Testis (tissue), 3 donors: ENCODE measurements around the gene CATSPERD. TPM values are rescaled to one million over a fixed set of nuclear protein-coding genes. Genes with fewer than 3 reads are reported as not detected.

ENCODE experiments used
- DNase-seq: peaks from one replicate; pipeline ENCODE4 v3.0.0-alpha.2; 2019
- H3K27ac ChIP-seq, 2 donors: fragments of 200-600 bp; sonication (generic); one replicate each; pipeline ENCODE4 v1.5.1; 2019
- H3K27me3 ChIP-seq: fragments of 200-600 bp; sonication (generic); one replicate; pipeline ENCODE4 v1.5.1; 2019
- H3K36me3 ChIP-seq: fragments of 200-600 bp; sonication (generic); one replicate; pipeline ENCODE4 v1.5.1; 2017; ENCODE audit warnings: low read depth; ENCODE audit errors: missing control alignments
- H3K4me1 ChIP-seq: fragments of 200-600 bp; sonication (generic); one replicate; pipeline ENCODE4 v1.5.1; 2019
- H3K4me3 ChIP-seq, 2 donors: fragments of 200-600 bp; sonication (generic); one replicate each; pipeline ENCODE4 v1.5.1; 2017 to 2019
- H3K9me3 ChIP-seq: fragments of 200-600 bp; sonication (generic); one replicate; pipeline ENCODE4 v1.5.1; 2017
- POLR2A ChIP-seq: fragments of 450-650 bp; IDR thresholded peaks from one replicate; pipeline ENCODE4 v1.6.1; 2017; ENCODE audit warnings: antibody characterized with exemption, mild to moderate bottlenecking, moderate library complexity
- WGBS, 2 donors: methylation state at CpG; one replicate each; pipeline ENCODE4 v1.1.5; 2018; 5-methylcytosine and 5-hydroxymethylcytosine counted together
- intact Hi-C: fragments of 100-400 bp; cut with DNase I; formaldehyde crosslinking; loops from one replicate; pipeline ENCODE4 v1.15.1; 2023; ENCODE audit warnings: low total_unique reads
- polyA plus RNA-seq: library from polyadenylated mRNA; stranded (reverse); fragments of 350-450 nt; fragmentation: Illumina TruSeq; extraction: RNeasy Lipid Tissue Mini Kit (QIAGEN cat#74804); gene quantifications from one replicate; pipeline ENCODE4 v1.2.3, GENCODE V29; 2014; ENCODE audit warnings: low read depth, low replicate concordance; ENCODE audit not compliant: insufficient read depth
- total RNA-seq, 2 donors: library from RNA; depleted of rRNA; stranded (reverse); fragments of >200 nt; gene quantifications; one replicate each; pipeline ENCODE4 v1.2.3, GENCODE V29; 2016
- TF ChIP-seq, protein P1 (sequence below), 3 experiments: fragments of 450-650 bp in 2 of 3; fragments of 200-600 bp in 1 of 3; sonication (generic) in 1 of 3; IDR thresholded peaks; one replicate each; pipeline ENCODE4 v1.5.1; 2016 to 2019; ENCODE audit warnings: antibody characterized with exemption in 3 of 3, mild to moderate bottlenecking in 2 of 3, moderate library complexity in 1 of 3

Gene CATSPERD
- total and polyA plus RNA-seq, 3 donors from 2014 or later: 6.1 to 31.3 (median 9.3) TPM

DNA sequence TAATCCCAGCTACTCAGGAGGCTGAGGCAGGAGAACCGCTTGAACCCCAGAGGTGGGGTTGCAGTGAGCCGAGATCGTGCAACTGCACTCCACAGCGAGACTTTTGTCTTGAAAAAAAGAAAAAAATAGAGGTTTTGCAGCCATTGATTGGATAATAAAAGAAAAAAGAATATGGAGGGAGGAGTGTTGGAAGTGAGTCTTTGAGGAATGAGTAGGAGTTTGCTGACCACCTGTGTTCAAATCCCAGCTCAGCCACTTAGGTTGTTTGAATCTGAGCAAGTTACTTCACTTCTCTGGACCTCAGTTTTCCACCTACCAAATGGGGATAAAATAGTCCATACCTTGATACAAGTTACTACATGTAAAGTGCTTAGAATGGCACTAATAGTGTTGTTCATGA lies 90.7 kb downstream of the CATSPERD start:
- no peak for TF ChIP-seq POLR2A
- TF ChIP-seq, protein P1, sequence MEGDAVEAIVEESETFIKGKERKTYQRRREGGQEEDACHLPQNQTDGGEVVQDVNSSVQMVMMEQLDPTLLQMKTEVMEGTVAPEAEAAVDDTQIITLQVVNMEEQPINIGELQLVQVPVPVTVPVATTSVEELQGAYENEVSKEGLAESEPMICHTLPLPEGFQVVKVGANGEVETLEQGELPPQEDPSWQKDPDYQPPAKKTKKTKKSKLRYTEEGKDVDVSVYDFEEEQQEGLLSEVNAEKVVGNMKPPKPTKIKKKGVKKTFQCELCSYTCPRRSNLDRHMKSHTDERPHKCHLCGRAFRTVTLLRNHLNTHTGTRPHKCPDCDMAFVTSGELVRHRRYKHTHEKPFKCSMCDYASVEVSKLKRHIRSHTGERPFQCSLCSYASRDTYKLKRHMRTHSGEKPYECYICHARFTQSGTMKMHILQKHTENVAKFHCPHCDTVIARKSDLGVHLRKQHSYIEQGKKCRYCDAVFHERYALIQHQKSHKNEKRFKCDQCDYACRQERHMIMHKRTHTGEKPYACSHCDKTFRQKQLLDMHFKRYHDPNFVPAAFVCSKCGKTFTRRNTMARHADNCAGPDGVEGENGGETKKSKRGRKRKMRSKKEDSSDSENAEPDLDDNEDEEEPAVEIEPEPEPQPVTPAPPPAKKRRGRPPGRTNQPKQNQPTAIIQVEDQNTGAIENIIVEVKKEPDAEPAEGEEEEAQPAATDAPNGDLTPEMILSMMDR (IDR thresholded peaks at IDR 0.05): no peak
- no peaks in the 10 kb centered on the region for H3K9me3 ChIP-seq

DNA sequence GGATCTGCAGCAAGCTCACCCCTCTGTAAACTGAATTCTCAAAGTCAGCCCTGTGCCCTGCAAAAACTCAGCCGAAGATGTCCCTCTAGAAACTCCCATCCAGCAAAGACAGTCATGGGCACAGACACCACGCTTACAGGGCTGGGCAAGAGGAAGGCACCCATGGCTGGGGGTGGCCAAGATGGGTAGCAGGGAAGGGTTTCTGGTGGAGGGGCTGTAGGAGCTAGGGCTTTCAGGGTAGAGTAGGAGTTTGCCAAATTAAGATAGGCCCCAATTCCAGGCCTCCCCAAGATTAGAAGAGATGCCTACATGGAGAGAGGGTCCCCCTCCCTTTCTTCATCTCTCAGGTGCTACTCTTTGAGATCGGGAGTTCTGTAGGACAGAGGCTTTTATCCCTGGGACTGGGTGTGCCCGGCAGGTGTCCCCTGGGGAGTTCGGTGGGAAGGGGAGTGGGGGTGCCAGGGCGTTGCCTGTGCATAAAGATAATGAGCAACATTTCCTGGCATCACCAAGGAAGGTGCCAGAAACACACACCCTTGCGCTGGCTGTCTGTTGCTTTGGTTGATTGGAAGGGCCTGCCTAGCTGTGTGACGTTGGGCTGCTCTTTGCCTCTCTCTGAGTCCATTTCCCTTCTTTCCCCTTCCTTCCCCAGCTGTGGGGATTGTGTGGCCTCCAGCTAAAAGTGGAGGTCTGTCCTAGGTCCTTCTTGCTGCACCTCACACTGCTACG lies 93.8 kb downstream of the CATSPERD start:
- Histone ChIP-seq H3K9me3 (no peaks in the 10 kb centered on the region), H3K4me3 (no peak overlapping the region), H3K27me3 (no peaks in the 10 kb centered on the region), H3K4me1 (no peaks in the 10 kb centered on the region), H3K36me3 (no peaks in the 10 kb centered on the region), H3K27ac (no peak overlapping the region)
- DNase-seq: no peak
- intact Hi-C loops: no loop called here
- no peak for TF ChIP-seq POLR2A
- TF ChIP-seq, protein P1 (IDR thresholded peaks at IDR 0.05): no peak
- WGBS, 2 donors: 72 to 73% methylated on average over 9 of the region's 9 CpGs

More for the DNA sequence above, 90.7 kb downstream of the CATSPERD start:
- 87 to 95% methylated on average over 4 of the region's 4 CpGs for WGBS, 2 donors
- no peak for DNase-seq
- no peaks in the 10 kb centered on the region for H3K27me3 ChIP-seq
- H3K4me1 ChIP-seq: no peaks in the 10 kb centered on the region
- no peak overlapping the region for H3K27ac ChIP-seq
- H3K36me3 ChIP-seq: no peaks in the 10 kb centered on the region
- intact Hi-C loops: no loop called here
- no peak overlapping the region for H3K4me3 ChIP-seq

DNA sequence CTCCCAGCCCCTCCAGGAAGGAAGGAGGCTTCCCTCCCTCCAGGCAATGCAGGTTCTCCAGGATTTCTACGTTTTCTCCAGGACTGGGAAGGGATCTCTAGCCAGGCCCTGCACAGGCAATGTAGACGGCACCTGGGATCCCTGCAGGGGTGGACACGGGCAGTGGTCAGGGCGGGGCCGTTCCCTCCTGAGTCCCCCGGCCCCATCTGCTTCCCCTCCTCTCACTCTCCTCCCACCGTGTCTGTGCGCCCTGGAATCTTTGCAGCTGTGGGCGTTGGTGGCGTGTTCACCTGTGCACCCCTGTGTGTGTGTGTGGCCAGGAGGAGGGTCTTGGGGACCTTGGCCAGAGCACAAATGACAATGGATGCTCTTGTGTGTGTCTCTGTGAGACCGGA lies 94.4 kb downstream of the CATSPERD start:
- TF ChIP-seq, protein P1 (IDR thresholded peaks at IDR 0.05): no peak
- TF ChIP-seq POLR2A: no peak
- Histone ChIP-seq H3K9me3 (no peaks in the 10 kb centered on the region), H3K27ac (no peak overlapping the region), H3K4me3 (no peak overlapping the region), H3K4me1 (no peaks in the 10 kb centered on the region), H3K36me3 (no peaks in the 10 kb centered on the region), H3K27me3 (no peaks in the 10 kb centered on the region)
- WGBS, 2 donors: 53 to 58% methylated on average over 11 of the region's 11 CpGs
- DNase-seq: no peak
- intact Hi-C loops: no loop called here

DNA sequence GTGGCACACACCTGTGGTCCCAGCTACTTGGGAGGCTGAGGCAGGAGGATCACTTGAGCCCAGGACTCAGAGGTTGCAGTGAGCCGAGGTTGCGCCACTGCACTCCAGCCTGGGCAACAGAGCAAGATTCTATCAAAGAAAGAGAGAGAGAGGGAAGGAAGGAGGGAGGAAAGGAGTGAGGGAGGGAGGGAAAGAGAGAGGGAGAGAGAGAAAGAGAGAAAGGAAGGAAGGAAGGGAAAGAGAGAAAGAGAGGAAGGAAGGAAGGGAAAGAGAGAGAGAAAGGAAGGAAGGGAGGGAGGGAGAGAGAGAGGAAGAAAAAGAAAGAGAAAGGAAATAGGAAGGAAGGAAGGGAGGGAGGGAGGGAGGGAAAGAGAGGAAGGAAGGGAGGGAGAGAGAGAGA lies 96.8 kb downstream of the CATSPERD start:
- Histone ChIP-seq H3K9me3 (no peaks in the 10 kb centered on the region), H3K27ac (no peak overlapping the region), H3K27me3 (no peaks in the 10 kb centered on the region), H3K4me1 (no peaks in the 10 kb centered on the region), H3K4me3 (no peak overlapping the region), H3K36me3 (no peaks in the 10 kb centered on the region)
- DNase-seq: no peak
- intact Hi-C loops: no loop called here
- WGBS, 2 donors: 85 to 90% methylated on average over 2 of the region's 2 CpGs
- TF ChIP-seq, protein P1 (IDR thresholded peaks at IDR 0.05): no peak
- no peak for TF ChIP-seq POLR2A

DNA sequence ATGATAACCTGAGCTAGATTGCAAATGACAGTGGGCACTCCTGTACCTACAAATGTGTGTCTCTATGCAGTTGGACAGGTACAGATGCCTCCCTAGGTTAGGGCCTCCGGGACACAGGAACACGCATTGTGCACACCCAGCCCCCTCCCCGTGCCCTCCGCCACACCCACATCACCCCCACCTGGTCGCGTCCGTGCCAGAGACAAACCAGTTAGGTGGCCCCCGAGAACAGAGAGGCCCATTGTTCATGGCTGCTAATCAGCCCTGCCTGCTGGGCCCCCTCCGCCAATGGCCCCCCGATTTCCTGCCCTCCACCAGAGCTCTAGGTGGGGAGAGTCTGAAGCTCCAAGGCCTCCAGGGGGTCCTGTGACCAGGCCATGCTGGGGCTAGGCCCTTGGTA lies 98.2 kb downstream of the CATSPERD start:
- H3K27me3 ChIP-seq: no peaks in the 10 kb centered on the region
- TF ChIP-seq POLR2A: no peak
- TF ChIP-seq, protein P1 (IDR thresholded peaks at IDR 0.05): no peak
- H3K36me3 ChIP-seq: no peaks in the 10 kb centered on the region
- H3K4me3 ChIP-seq: no peak overlapping the region
- intact Hi-C loops: no loop called here
- no peak overlapping the region for H3K27ac ChIP-seq
- WGBS, 2 donors: 71 to 84% methylated on average over 10 of the region's 10 CpGs
- H3K9me3 ChIP-seq: no peaks in the 10 kb centered on the region
- DNase-seq: no peak
- no peaks in the 10 kb centered on the region for H3K4me1 ChIP-seq
